IPS-NIHi11 (cell line): Measurements from ENCODE around the gene SLC28A1.

Experiments
- DNase-seq: peaks from one replicate; pipeline ENCODE4 v3.0.0; 2012; ENCODE audit warnings: mixed read lengths, low spot score

Gene SLC28A1

DNA sequence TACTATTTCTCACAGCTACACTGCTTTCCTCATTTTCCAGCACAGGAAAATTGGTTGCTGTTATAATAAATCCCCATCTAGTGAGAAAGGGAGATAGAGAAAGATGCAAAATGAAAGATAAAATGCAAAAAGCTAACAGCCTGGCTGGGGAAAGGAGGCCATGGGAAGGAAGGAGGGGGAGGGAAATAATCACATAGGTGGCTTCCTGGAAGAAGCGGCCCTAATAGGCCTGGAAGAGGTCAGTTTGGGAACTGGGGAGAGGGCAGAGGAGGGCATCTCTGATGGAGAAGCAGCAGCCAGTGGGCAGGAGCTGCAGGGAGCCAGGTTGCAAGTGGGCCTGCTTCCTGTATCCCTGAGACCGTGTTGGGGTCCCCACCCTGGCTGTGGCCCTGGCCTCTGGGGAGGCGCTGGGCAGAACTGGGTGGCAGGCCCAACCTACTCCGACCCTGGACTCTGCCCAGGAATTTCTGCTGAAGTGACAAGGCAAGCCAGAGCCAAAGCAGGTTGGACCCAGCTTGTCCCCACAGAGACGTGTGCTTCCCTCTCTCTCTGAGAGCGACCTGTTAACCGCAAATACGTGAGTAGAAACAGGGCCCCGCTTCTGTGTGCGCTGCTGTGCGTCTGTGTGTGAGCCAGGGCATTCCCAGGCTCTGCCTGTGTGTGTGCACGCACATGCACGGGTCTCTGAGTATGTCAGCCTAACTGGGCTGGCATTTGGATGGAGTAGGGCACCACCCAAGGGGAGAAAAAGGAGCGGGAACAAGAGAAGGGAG is 1.9 kb downstream of the SLC28A1 start:
- no peak for DNase-seq

DNA sequence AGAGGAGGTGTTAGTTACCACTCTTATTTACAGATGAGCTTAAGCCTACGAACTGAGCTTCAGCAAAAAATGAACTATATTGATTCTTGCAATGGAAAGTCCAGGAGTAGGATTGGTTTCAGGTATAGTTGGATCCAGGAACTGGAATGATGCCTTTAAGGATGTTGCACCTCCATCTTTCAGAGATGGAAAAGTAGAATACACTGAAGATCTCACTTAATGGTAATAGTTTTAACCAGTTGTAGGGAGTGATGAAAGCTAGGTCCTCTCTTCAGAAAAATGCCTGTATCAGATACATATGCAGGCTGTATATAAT is 2.5 kb downstream of the SLC28A1 start:
- DNase-seq = no peak

DNA sequence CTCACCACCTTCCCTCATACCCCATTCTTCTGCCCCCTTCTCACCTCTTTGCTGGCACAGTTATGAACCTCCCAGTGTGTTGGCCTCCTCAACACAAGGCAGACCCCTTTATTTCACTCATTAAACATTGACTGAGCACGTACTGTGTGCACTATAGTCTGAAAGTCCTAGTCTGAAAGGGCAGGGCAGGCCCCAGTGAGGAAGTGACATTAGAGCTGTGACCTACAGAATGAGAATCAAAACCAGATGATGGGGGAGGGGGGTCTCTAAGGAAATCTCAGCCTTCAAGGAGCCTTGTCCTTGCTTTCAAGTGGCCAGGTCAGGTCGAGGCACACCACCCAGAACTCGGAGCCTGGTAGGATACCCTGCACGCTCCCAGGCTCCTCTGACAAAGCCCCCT is 3.5 kb downstream of the SLC28A1 start:
- no peak for DNase-seq

DNA sequence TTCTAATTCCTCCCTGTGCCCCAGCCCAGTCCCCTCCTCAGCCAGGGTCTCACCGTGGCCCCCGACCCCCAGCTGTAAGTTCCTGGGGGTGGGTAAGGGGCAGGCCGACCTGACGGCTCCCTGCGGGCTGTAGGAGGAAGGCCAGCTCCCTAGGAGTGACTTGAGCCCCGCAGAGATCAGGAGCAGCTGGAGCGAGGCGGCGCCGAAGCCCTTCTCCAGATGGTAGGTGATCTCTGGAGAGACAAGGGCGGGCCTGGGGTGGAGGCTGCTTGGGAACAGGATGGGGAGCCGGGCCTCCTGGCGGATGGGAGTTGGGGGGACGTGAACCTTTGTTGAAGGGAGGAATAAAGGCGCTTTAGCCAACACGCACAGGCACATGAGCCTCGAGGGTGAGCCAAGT is 4.2 kb downstream of the SLC28A1 start:
- DNase-seq = no peak

DNA sequence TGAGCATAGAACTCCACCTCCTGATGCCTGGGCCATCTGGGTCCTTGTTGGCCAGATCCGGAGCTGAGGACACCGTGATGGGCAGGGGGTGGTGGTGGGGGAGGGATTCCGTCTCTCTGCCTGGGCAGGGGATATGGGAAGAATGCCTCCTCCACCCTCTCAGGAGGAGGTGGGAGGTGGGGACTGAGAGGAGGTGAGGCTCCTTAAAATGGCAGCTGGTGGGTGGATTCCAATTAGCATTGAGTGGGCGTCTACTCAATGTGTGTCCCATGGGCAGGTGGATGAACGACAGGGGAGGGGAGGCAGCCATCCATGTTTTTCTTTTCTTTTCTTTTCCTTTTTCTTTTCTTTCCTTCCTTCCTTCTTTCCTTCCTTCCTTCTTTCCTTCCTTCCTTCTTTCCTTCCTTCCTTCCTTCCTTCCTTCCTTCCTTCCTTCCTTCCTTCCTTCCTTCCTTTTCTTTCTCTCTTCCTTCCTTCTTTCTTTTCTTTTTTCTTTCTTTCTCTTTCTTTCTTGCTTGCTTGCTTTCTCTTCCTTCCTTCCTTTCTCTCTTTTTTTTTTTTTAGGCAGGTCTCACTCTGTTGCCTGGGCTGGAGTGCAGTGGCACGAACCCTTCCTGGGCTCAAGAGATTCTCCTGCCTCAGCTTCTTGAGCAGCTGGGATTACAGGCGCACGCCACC is 5.0 kb downstream of the SLC28A1 start:
- DNase-seq = no peak

DNA sequence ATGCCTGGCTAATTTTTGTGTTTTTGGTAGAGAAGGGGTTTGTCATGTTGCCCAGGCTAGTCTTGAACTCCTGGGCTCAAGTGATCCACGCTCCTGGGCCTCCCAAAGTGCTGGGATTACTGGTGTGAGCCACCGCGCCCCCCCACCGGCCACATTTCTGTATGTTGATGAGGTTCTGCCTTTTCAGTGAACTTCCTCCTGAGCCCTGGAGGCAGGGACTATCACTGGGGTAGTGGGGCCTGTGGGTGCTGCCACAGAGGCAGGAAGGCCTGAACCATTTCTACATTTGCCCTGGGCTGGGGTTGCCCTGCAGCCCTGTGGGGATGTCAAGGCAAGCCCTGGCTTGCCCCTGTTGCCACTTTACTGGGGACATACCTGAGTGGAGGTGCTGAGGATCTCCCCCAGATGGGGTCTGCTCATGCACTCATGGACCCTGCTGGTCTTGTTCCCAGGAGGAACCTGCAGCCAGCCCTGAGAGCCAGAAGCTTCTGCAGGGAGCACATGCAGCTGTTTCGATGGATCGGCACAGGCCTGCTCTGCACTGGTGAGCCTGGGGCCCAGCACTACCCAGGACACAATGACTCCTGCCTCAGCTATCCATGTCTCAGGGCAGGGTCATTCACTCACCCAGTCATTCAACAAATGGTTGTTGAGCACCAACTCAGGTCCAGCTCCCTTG is 5.7 kb downstream of the SLC28A1 start:
- no peak for DNase-seq

DNA sequence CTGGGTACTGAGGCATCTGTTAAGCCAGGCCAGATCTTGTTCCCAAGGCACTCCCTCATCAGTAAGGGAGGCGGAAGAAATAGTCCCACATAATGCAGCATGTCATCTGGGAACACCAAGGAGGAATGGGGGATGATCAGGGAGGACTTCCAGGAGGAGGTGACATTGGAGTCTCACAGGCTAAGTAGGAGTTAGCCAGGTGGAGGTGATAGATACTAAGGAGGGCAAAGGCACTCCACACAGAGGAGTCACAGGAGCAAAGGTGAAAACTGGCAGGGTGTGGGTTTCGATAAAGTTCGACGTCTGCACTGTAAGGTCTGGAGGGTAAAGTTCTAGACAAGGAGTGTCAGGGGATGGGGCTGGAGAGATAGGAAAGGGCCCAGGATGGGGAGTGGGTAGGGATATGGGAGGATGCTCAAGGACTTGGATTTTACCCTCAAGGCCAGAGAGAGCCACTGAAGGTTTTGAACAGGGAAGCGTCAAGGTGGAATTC is 6.3 kb downstream of the SLC28A1 start:
- no peak for DNase-seq

DNA sequence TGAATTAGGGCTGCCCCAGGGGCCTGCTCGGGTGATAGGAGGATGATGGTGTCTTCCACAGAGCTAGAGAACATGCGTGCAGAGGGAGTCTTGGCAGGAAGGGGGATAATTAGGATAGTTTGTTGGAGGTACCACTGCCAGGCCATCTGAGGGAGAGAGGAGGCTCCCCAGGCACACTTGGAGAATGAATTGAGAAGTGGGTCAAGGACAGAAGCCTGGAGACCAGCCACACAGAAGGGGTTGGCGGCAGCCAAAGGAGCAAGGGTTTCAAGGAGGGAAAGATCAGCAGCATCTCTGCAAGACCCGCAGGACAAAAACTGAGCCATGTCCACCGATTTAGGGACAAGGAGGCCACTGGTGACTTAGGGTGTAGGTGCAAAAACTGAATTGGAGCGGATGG is 6.9 kb downstream of the SLC28A1 start:
- no peak for DNase-seq

DNA sequence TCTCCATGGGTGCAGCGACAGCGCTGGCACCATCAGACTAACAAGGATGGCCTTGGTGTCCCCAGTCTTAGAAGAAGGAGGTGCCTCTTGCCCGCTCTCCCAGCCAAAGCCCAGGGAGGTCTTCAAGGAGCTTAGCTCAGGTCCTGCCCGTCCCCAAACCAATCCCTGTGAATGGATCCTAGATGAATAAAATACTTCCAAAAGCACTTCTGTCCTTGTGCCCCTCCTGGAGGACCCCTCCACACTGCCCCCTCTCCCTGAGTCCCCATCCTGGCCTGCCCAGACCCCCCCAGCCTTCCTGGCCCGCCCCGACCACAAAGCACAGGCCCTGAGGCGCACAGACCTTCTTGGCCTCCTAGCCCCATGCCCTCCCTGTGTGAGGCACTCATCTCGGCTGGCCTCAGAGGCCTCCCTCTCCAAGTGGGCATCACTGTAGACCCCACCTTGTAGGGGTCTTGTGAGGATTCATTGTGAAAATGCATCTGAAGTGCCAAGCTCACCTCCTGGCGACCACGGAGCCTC is 8.4 kb downstream of the SLC28A1 start:
- no peak for DNase-seq

DNA sequence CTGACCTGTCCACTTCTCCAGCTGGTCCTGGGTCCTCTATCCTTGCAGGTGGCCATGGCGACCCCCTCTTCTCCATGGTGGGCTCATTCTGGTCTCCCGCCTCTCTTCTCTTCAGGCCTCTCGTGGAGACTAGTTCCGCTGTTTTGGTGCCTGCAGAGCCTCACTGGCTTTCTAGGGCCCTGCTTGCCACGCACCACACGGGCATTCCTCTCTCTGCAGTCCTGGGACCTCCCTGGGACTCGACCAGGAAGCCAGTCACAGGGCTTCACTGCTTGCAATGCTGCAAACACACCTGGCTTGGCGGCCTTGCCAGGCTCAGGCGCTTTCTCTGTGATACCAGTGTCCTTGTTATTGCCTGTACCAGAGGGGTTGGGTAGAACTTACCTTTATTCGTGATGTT is 9.1 kb downstream of the SLC28A1 start:
- no peak for DNase-seq

DNA sequence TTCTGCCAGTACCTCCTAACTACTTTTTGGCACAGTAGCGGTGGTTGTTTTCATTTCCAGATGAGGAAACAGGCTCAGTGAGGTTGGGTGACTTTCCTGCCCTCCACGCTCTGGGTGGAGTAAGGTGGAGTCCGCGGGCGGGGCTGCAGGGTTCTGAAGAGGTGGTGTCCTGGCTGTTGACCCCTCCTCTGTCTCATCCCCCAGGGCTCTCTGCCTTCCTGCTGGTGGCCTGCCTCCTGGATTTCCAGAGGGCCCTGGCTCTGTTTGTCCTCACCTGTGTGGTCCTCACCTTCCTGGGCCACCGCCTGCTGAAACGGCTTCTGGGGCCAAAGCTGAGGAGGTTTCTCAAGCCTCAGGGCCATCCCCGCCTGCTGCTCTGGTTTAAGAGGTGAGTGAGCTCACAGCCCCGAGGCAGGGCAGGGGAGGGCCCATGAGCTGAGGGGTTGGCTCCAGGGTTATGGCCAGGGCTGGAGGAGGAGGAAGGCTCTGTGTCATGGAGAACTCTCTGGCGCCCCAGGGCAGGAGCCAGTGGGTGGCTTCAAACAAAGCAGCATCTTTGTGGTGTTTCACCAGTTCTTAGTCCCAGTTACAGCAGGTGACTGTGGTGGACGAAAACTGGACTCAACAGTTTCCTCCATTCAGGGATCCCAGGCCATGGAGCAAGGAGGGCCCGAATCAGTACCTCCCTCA is 10.4 kb downstream of the SLC28A1 start:
- DNase-seq = no peak

DNA sequence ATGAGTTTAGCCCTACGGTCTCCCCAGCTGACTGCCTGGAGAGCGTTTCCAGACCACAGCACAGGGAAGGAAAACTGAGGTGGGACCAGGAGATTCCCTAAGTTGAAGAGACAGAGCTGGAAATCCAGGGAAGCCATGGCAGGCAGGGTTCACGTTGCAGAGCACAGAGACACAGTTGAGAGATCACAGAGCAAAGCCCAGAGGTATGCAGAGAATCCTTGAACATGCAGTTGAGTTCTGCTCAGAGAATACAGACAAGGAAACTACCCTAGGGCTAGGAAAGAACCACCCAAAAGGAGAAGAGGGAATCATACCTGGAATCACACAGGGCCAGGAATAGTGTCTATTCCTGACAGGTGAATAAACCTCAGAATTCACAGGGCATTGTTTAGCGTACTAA is 14.3 kb downstream of the SLC28A1 start:
- DNase-seq = no peak

DNA sequence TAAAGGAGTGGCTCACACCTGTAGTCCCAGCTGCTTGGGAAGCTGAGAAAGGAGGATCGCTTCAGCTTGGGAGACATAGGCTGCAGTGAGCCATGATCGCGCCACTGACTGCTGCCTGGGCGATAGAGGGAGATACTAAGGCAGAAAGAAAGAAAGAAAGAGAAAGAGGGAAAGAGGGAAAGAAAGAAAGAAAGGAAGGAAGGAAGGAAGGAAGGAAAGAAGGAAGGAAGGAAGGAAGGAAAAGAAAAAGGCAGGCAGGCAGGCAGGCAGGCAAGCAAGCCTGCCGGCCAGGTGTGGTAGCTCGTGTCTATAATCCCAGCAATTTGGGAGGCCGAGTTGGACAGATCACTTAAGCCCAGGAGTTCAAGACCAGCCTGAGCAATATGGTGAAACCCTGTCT is 15.3 kb downstream of the SLC28A1 start:
- no peak for DNase-seq

DNA sequence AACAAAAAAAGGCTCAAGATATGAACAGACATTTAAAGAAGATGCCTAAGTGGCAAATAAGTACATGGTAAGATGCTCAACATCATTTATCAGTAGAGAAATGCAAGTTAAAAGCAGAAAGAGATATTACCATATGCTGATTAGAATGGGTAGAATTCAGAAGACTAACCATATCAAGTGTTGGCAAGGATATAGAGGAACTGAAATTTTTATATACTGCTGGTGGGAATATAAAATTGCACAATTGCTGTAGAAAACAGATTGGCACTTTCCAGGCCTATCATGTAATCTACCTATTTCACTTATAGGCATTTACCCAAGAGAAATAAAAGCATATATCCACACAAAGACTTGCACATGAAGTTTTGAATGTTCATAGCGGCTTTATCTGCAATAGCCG is 17.1 kb downstream of the SLC28A1 start:
- DNase-seq = no peak

DNA sequence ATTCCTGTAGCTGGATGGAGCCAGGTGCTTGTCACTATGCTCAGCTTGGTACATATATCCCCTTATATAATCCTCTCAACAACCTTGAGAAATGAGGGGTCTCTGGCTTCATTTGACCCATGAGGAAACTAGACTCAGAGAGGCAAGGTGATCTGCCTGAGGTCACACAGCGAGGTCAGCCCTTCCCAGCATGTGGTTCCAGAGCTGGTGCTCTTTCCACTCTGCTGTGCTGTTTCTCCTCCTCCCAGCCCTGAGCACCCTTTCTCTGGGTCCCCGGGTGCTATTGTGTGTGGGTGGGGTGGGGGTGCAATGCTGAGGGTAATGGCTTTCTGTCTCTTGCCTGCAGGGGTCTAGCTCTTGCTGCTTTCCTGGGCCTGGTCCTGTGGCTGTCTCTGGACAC is 19.3 kb downstream of the SLC28A1 start:
- no peak for DNase-seq

DNA sequence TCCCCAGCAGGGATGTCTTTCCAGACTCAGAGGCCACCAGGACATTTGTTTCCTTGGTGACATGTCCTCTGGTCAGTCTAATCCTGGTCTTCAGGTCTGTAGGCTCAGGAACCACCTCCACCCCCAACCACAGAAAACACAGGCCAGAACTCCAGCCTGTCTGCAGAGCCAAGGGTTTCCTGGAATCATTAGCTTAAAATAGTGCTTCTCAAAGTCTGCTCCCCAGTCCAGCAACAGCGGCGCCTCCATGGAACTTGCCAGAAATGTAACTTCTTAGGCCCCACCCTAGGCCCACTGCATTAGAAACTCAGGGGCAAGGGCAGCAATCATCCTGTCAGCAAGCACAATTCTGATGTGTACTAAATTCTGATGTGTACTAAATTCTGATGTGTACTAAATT is 20.0 kb downstream of the SLC28A1 start:
- no peak for DNase-seq

DNA sequence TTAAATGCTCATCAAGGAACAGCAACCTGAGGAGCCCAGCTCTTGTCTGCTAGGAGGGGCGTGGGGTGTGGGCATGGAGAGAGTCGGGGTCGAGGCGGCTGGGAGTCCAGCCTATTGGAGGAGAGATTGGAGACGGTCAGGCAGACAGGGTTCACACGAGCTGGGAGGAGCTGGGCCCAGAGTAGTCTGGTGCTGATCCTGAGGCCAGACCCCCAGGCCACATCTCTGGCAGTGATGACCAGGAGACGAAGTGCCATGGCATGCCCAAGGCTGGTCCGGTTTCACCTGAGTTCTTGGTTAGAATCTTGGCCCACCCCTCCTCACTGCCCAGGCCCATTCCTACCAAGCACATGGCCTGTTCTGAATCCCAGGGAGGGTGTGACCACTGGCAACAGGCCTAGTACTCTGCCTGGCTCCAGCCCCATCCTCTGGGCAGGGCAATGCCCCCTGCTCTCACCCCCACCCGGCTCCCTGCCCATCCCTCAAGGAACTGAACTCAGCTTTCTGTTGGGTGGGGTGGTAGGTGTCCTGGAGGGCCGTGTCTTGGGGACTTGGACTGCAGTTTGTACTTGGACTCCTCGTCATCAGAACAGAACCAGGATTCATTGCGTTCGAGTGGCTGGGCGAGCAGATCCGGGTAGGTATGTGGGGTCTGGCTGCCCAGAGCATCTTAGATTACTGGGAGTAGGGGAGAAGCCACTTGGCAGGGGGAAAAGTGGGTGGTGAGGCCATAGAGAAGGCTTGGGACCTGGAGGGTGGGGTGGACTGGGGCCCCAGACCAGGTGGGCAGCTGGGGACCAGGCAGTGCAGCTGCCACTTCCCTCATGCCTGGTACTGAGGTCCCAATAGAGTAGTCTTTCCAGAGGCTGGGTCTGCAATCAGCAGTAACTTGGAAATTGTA is 20.8 kb downstream of the SLC28A1 start:
- no peak for DNase-seq

DNA sequence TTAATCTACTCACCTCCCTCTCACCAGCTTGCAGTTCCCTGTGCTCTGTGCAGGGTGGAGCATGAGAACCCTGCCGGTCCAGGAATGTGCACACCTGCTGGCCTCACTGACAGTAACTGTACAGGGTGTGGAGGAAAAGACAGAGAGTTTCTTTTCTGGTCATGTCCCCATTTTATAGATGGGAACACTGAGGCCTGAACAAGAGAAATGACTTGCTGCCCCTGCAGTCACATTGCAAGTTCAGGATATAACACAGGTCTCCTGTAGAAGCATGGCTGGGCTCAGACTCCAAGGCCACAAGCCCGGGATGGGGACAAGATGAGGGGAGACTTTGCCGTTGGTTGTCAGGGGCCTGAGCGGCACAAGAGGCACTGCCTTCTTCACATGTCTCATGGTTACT is 23.3 kb downstream of the SLC28A1 start:
- DNase-seq = no peak

DNA sequence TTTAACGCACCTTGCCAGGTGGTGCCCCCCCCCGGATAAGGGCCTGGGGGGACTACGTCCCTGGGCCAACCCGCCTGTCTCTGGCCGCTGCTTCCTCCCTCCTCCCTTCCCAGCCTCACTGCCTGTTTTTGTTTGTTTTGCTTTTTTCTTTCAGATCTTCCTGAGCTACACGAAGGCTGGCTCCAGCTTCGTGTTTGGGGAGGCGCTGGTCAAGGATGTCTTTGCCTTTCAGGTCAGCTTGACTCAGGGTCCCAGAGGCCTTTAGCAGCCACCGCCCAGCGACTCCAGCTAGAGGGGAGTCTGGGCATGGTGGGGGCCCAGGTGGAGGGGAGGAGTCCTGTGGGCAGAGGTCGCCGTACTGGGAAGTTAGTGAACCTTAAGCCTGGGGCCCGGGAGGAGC is 24.1 kb downstream of the SLC28A1 start:
- no peak for DNase-seq

DNA sequence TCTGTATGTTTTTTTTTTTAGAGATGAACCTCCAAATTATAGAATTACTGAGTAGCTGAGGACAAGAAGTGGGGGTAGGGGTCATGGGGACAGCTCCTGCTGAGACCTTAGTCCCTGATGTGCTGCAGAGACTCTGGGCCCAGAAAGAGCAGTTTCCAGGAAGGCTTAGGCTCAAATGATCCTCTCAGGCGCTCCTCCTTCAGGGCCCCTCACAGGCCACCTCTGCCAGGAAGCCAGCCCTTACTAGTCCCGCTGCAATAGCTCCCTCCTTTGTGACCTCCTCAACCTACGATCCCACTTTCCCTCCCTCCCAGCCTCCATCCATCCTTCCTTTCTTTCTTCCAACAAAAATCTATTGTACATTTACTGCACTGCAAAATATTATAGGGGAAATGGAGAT is 24.6 kb downstream of the SLC28A1 start:
- DNase-seq = no peak

DNA sequence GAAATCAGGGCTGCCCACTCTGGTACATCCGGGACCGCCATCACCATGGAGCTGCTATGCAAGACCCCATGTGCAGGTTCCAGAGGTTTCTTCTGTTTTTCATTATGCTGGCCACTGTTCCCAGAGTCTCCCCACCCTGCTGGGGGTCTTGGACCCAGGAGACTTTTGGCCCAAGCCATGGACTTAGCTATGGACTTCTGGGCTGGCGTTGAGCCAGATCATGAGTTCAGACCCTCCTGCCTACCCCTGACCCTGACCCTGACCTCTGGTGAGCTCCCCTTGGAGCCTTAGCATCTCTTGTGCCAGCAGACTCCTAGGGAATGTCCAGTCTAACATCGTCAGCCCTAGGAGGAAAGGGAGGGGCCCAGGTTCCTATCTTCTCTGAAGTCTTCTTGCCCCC is 25.3 kb downstream of the SLC28A1 start:
- no peak for DNase-seq
